GM18517 (cell line): ENCODE measurements around the gene EFNA5.

Source experiments
- ATAC-seq: cut with Tn5 transposase; IDR thresholded peaks from one replicate; pipeline ENCODE4 v1.9.1; 2021; ENCODE audit warnings: mild to moderate bottlenecking, moderate library complexity; ENCODE audit not compliant: unreplicated experiment

Gene EFNA5

GRCh38 chr5:107342371-107342770, 328.4 kb downstream of the EFNA5 start:
- no peak for ATAC-seq

GRCh38 chr5:107341376-107342084, 329.2 kb downstream of the EFNA5 start:
- ATAC-seq, result no peak

- ATAC-seq, result no peak
Measured at GRCh38 chr5:107340631-107341030, 330.1 kb downstream of the EFNA5 start.

- ATAC-seq, result no peak
Measured at GRCh38 chr5:107338335-107338734, 332.4 kb downstream of the EFNA5 start.

GRCh38 chr5:107337281-107337680, 333.5 kb downstream of the EFNA5 start:
- ATAC-seq, result no peak

- ATAC-seq, result no peak
Measured at GRCh38 chr5:107331882-107332281, 338.9 kb downstream of the EFNA5 start.

- ATAC-seq, result no peak
Measured at GRCh38 chr5:107331312-107331711, 339.4 kb downstream of the EFNA5 start.

- no peak for ATAC-seq
Measured at GRCh38 chr5:107330903-107331302, 339.8 kb downstream of the EFNA5 start.

- ATAC-seq, result peak; percentile 74
Measured at GRCh38 chr5:107329850-107330249, 340.9 kb downstream of the EFNA5 start.
